Fibroblast of lung (primary cell): ENCODE data around the gene RASGEF1C.

Experiments used
- CTCF ChIP-seq, 2 donors: IDR thresholded peaks in 1 of 2; conservative IDR thresholded peaks in 1 of 2; 1 replicate in 1 of 2; 2 replicates in 1 of 2; pipeline ENCODE4 v1.5.1; 2011 to 2012; ENCODE audit warnings: low read length in 2 of 2, control low read depth in 1 of 2, inconsistent platforms in 1 of 2, low read depth in 1 of 2, mild to moderate bottlenecking in 1 of 2
- EZH2 ChIP-seq: IDR thresholded peaks from 2 replicates; pipeline ENCODE4 v1.5.1; 2012; ENCODE audit warnings: low read length, control low read depth, mild to moderate bottlenecking; ENCODE audit errors: missing control alignments

- TF ChIP-seq CTCF (conservative IDR thresholded peaks at IDR 0.05 in 1 of 2, IDR thresholded peaks at IDR 0.05 in 1 of 2; ENCODE audit: low read depth in 1 of 2, low read length in 2 of 2) (no peak), EZH2 (no peak)
Observed at GRCh38 chr5:180230017-180230416, 21.0 kb upstream of the RASGEF1C start.
